Neural cell (in vitro differentiated cells): ENCODE data around the gene CABLES2.

ENCODE experiments used
- POLR2AphosphoS5 ChIP-seq: IDR thresholded peaks from 2 replicates; pipeline ENCODE4 v1.6.1; 2012
- RAD21 ChIP-seq: fragments of 450-650 bp; conservative IDR thresholded peaks from 2 replicates; pipeline ENCODE4 v1.6.1; 2014; ENCODE audit warnings: antibody characterized with exemption, mild to moderate bottlenecking, moderate library complexity
- TF ChIP-seq, protein P1 (sequence below): fragments of 450-650 bp; IDR thresholded peaks from 2 replicates; pipeline ENCODE4 v1.5.1; 2014; ENCODE audit warnings: antibody characterized with exemption, mild to moderate bottlenecking, moderate library complexity; ENCODE audit not compliant: poor library complexity, severe bottlenecking

DNA sequence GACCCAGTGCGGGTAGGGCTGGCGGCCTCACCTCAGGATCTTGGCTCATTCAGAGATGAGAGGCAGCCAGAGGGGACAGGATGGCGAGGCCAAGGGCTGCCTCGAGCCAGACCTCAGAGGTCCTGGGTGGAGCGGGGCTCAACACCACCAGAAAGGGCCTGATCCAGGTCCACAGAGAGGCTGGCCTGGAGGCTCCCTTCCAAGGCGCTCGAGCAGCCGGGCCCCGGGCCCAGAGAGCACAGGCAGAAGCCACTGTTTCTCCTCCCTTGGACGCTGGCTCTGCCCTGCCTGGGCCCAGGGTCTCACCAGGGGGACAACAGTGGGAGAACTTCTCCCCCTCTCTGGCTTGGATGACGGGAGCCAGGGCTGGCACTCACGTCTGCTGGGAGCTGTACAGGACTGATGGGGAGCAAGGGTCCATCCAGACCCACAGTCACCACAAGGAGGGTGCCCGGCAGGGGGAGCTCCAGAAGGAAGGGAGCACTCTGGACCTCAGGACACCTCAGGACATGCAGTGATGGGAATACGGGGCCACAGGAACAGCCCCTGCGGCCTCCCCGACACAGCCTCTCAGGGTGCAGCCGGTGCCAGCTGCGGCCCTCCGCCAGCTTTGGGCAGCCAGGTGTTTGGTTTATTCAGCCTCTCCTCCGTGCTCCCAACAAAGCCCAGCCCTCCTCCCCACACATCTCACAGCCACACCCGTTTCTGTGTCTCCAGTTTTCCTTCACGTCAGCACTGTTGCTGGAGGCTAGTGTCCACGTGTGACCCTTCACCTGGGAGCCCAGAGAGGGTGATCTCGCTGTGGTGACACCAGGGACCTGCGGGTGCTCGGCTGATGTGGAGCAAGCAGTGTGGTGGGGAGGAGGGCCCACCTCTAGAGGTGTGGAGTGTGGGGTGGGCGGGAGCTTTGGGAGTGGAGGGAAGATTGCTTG lies 11.5 kb downstream of the CABLES2 start:
- TF ChIP-seq, protein P1, sequence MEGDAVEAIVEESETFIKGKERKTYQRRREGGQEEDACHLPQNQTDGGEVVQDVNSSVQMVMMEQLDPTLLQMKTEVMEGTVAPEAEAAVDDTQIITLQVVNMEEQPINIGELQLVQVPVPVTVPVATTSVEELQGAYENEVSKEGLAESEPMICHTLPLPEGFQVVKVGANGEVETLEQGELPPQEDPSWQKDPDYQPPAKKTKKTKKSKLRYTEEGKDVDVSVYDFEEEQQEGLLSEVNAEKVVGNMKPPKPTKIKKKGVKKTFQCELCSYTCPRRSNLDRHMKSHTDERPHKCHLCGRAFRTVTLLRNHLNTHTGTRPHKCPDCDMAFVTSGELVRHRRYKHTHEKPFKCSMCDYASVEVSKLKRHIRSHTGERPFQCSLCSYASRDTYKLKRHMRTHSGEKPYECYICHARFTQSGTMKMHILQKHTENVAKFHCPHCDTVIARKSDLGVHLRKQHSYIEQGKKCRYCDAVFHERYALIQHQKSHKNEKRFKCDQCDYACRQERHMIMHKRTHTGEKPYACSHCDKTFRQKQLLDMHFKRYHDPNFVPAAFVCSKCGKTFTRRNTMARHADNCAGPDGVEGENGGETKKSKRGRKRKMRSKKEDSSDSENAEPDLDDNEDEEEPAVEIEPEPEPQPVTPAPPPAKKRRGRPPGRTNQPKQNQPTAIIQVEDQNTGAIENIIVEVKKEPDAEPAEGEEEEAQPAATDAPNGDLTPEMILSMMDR: no peak
- TF ChIP-seq POLR2AphosphoS5: no peak
- TF ChIP-seq RAD21: no peak
